ENCODE measurements around the gene TIMM44. TPM values are rescaled to one million over a fixed set of nuclear protein-coding genes. Genes with fewer than 3 reads are reported as not detected.

The TIMM44 gene
- total RNA-seq, 1 donor from 2014 or later, result 36.3 TPM

Other genes starting within 250 kb of the TIMM44 start
- gene FCER2, start 241.5 kb downstream of the TIMM44 start, total RNA-seq, result 0.20 TPM
- gene CLEC4G, start 211.6 kb downstream of the TIMM44 start, total RNA-seq, result 0.20 TPM
- gene CD209, start 196.1 kb downstream of the TIMM44 start, total RNA-seq, result 5.8 TPM
- 0.59 TPM for gene CLEC4M, start 180.4 kb downstream of the TIMM44 start, total RNA-seq
- 8.0 TPM for gene EVI5L, start 113.4 kb downstream of the TIMM44 start, total RNA-seq
- 0.10 TPM for gene PRR36, start 69.3 kb downstream of the TIMM44 start, total RNA-seq
- gene LRRC8E, start 55.2 kb downstream of the TIMM44 start, total RNA-seq, result 3.9 TPM
- 9.7 TPM for gene MAP2K7, start 39.8 kb downstream of the TIMM44 start, total RNA-seq
- gene TGFBR3L, start 28.8 kb downstream of the TIMM44 start, total RNA-seq, result 0.59 TPM
- gene SNAPC2, start 23.3 kb downstream of the TIMM44 start, total RNA-seq, result 5.6 TPM
- 1.4 TPM for gene CTXN1, start 17.5 kb downstream of the TIMM44 start, total RNA-seq
- gene ELAVL1, start 62.0 kb upstream of the TIMM44 start, total RNA-seq, result 23.1 TPM
- gene CCL25, start 109.1 kb upstream of the TIMM44 start, total RNA-seq, result 0.39 TPM
- gene FBN3, start 205.9 kb upstream of the TIMM44 start, total RNA-seq, result 6.9 TPM